PFSK-1 (cell line): ENCODE data around the gene SMG6.

Source experiments
- FOXP2 ChIP-seq: optimal IDR thresholded peaks from 2 replicates; pipeline ENCODE3; 2011; ENCODE audit warnings: borderline replicate concordance, control low read depth, inconsistent platforms; ENCODE audit not compliant: insufficient read depth; ENCODE audit errors: extremely low read length, extremely low read depth
- POLR2AphosphoS5 ChIP-seq: IDR thresholded peaks from 2 replicates; pipeline ENCODE4 v1.6.1; 2012; ENCODE audit warnings: low read depth, mild to moderate bottlenecking, control low read depth, low read length, moderate library complexity
- SIN3A ChIP-seq: IDR thresholded peaks from 2 replicates; pipeline ENCODE4 v1.6.1; 2012; ENCODE audit warnings: mild to moderate bottlenecking, low read length, moderate library complexity, borderline replicate concordance; ENCODE audit not compliant: insufficient read depth
- TAF1 ChIP-seq: IDR thresholded peaks from 2 replicates; pipeline ENCODE4 v1.6.1; 2012; ENCODE audit warnings: low read length, control low read depth, borderline replicate concordance; ENCODE audit not compliant: insufficient read depth
- TF ChIP-seq, protein P1 (sequence below), 2 experiments: IDR thresholded peaks; 2 replicates each; pipeline versions ENCODE4 v1.6.1 to v1.8.0; 2011 to 2012; ENCODE audit warnings: low read depth in 2 of 2, low read length in 2 of 2, control low read depth in 1 of 2, inconsistent platforms in 1 of 2, mild to moderate bottlenecking in 1 of 2, moderate library complexity in 1 of 2; ENCODE audit not compliant: insufficient read depth in 1 of 2

The SMG6 gene

DNA sequence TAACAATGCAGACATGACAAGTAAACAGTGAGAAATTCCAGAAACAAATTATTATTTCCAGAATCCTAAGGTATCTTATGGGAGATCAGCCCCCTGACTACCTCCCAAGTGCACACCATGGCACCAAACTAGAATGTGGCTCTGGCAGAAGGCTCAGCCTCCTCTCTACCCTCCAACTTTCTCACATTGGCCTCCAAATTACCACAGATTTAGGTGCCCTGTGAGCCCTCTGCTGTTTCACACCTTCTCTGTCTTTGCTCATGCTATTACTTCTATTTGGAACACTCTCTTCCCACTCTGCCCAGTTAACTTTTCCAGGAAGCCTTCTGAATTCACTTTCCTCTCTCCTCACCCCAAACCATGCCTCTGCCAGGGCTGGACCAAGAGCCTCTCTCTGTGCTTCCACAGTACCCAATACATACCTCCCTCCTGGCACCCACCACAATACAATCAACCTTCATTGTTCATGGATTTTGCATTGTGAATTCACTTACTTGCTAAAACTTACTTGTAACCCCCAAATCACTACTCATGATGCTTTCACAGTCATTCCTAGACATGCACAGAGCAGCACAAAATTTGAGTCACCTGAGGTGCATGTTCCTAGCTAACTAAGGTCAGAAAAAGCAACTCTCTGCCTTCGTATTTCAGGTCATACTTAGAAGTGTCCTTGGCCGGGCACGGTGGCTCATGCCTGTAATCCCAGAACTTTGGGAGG lies 31.4 kb downstream of the SMG6 start:
- TF ChIP-seq, protein P1, sequence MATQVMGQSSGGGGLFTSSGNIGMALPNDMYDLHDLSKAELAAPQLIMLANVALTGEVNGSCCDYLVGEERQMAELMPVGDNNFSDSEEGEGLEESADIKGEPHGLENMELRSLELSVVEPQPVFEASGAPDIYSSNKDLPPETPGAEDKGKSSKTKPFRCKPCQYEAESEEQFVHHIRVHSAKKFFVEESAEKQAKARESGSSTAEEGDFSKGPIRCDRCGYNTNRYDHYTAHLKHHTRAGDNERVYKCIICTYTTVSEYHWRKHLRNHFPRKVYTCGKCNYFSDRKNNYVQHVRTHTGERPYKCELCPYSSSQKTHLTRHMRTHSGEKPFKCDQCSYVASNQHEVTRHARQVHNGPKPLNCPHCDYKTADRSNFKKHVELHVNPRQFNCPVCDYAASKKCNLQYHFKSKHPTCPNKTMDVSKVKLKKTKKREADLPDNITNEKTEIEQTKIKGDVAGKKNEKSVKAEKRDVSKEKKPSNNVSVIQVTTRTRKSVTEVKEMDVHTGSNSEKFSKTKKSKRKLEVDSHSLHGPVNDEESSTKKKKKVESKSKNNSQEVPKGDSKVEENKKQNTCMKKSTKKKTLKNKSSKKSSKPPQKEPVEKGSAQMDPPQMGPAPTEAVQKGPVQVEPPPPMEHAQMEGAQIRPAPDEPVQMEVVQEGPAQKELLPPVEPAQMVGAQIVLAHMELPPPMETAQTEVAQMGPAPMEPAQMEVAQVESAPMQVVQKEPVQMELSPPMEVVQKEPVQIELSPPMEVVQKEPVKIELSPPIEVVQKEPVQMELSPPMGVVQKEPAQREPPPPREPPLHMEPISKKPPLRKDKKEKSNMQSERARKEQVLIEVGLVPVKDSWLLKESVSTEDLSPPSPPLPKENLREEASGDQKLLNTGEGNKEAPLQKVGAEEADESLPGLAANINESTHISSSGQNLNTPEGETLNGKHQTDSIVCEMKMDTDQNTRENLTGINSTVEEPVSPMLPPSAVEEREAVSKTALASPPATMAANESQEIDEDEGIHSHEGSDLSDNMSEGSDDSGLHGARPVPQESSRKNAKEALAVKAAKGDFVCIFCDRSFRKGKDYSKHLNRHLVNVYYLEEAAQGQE (IDR thresholded peaks at IDR 0.05; ENCODE audit: insufficient read depth in 1 of 2, low read depth in 2 of 2, low read length in 2 of 2) = no peak
- TF ChIP-seq POLR2AphosphoS5 (no peak), FOXP2 (no peak), TAF1 (no peak), SIN3A (no peak)

DNA sequence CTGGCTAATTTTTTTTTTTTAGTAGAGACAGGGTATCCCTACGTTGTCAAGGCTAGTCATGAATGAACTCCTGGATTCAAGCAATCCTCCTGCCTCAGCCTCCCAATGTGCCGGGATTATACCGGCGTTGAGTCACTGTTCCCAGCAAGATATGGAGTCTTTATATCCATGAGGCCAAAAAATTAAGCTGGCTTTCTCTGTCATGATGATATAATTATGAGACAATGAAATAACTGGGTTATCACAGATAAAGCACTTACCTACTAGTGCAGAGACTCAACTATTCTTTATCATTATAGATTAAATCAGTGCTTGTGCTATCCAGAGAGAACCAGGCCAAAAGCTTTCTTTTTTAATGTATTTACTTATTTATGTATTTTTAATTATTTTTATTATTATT lies 36.2 kb downstream of the SMG6 start:
- TF ChIP-seq, protein P1 (IDR thresholded peaks at IDR 0.05; ENCODE audit: insufficient read depth in 1 of 2, low read depth in 2 of 2, low read length in 2 of 2) = no peak
- TF ChIP-seq TAF1 (no peak), SIN3A (no peak), FOXP2 (no peak), POLR2AphosphoS5 (no peak)

DNA sequence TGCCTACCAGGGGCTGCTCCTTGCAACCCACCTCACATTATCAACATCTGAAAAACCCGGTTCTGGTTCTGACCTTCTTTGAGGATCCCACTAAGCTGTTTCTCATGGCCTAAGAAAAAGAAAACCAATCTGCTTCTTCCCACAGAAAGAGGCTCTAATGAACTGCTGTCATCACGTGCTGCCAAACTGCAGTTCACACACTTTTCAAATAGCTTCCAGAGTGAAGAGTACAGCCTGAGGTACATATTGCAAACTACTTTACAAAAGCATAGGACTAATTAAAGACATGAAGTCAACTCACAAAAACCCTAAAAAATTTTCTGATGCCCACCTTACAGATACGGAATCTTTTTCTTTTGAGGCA lies 36.7 kb downstream of the SMG6 start:
- TF ChIP-seq TAF1 (no peak), SIN3A (no peak), POLR2AphosphoS5 (no peak), FOXP2 (no peak)
- TF ChIP-seq, protein P1 (IDR thresholded peaks at IDR 0.05; ENCODE audit: insufficient read depth in 1 of 2, low read depth in 2 of 2, low read length in 2 of 2) = no peak

DNA sequence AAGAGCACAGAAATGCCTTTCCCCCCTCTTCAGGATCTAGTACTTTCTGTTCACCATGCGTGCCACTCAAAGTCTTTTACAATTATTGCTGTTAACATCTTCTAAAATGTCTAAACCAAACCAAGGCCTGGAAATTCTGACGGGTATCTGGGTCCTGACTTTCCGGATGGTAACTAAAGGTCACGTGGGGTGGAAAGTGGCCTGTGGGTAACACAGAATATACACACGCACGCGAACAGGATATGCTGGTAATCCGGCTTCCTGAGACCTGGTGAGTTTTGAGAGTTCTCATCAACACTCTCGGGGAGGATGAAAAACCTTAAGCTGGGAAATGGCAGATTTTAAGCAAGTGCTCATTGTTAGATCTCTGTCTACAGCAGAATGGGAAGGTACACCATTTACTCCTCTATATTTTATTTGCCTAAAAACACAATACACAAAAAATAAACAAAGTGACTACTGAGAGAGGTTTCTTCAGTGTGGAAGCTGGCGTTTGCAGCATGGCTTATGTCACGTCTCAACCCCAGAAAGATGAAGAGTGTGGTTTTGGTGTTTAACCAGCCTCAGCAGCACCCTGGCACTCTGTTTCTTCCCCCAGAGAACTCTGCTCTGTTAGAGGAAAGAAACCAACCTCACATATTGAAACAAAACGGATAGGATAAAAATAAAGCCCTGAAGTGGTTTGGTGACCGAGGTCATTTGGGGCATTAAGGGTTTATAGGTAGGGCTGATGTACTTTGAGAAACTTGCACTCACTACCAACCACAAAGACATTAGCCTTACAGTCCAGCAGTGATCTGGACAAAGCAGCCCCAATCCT lies 37.3 kb downstream of the SMG6 start:
- no peak for TF ChIP-seq POLR2AphosphoS5
- TF ChIP-seq, protein P1 (IDR thresholded peaks at IDR 0.05; ENCODE audit: insufficient read depth in 1 of 2, low read depth in 2 of 2, low read length in 2 of 2) = no peak
- no peak for TF ChIP-seq TAF1
- TF ChIP-seq FOXP2 = no peak
- no peak for TF ChIP-seq SIN3A
